HEK293 (cell line): ENCODE results near the gene HSD17B1.

Experiments
- GLI2 ChIP-seq: fragments of 450-650 bp; formaldehyde crosslinking; IDR thresholded peaks from 2 replicates; pipeline ENCODE4; 2017; ENCODE audit warnings: missing biosample characterization, missing genetic modification characterization, low read depth, borderline replicate concordance
- HOXC10 ChIP-seq: sonication (generic); formaldehyde crosslinking; IDR thresholded peaks from 2 replicates; pipeline ENCODE4 v1.8.1; 2023; ENCODE audit warnings: mild to moderate bottlenecking, missing genetic modification reagents
- KLF10 ChIP-seq: fragments of 450-650 bp; IDR thresholded peaks from 2 replicates; pipeline ENCODE4 v1.5.1; 2018; ENCODE audit warnings: missing biosample characterization, mild to moderate bottlenecking, missing genetic modification characterization
- KLF7 ChIP-seq: fragments of 450-650 bp; formaldehyde crosslinking; IDR thresholded peaks from 2 replicates; pipeline ENCODE4 v1.5.1; 2016; ENCODE audit warnings: missing biosample characterization, missing genetic modification characterization, borderline replicate concordance
- OSR2 ChIP-seq: fragments of 450-650 bp; formaldehyde crosslinking; IDR thresholded peaks from 2 replicates; pipeline ENCODE4 v1.5.1; 2016; ENCODE audit warnings: missing biosample characterization, missing genetic modification characterization
- OVOL3 ChIP-seq: fragments of 450-650 bp; formaldehyde crosslinking; IDR thresholded peaks from 2 replicates; pipeline ENCODE4 v1.5.1; 2016; ENCODE audit warnings: missing biosample characterization, missing genetic modification characterization
- ZBTB1 ChIP-seq: fragments of 450-650 bp; formaldehyde crosslinking; IDR thresholded peaks from 2 replicates; pipeline ENCODE4 v1.5.1; 2016; ENCODE audit warnings: missing biosample characterization, missing genetic modification characterization
- ZBTB10 ChIP-seq: fragments of 450-650 bp; formaldehyde crosslinking; IDR thresholded peaks from 2 replicates; pipeline ENCODE4 v1.5.1; 2016; ENCODE audit warnings: missing biosample characterization, missing genetic modification characterization
- ZBTB17 ChIP-seq: fragments of 450-650 bp; formaldehyde crosslinking; IDR thresholded peaks from 2 replicates; pipeline ENCODE4 v1.5.1; 2016; ENCODE audit warnings: missing biosample characterization, missing genetic modification characterization
- ZBTB6 ChIP-seq: fragments of 450-650 bp; formaldehyde crosslinking; IDR thresholded peaks from 2 replicates; pipeline ENCODE4 v1.5.1; 2017; ENCODE audit warnings: missing biosample characterization, missing genetic modification characterization
- ZNF132 ChIP-seq: fragments of 450-650 bp; formaldehyde crosslinking; IDR thresholded peaks from 2 replicates; pipeline ENCODE4 v1.5.1; 2017; ENCODE audit warnings: missing biosample characterization, missing genetic modification characterization, borderline replicate concordance
- ZNF140 ChIP-seq: fragments of 450-650 bp; formaldehyde crosslinking; IDR thresholded peaks from 2 replicates; pipeline ENCODE4 v1.5.1; 2016; ENCODE audit warnings: missing biosample characterization, missing genetic modification characterization
- ZNF148 ChIP-seq: fragments of 450-650 bp; formaldehyde crosslinking; IDR thresholded peaks from 2 replicates; pipeline ENCODE4 v1.5.0; 2017; ENCODE audit warnings: missing biosample characterization, missing genetic modification characterization, borderline replicate concordance
- ZNF23 ChIP-seq: fragments of 450-650 bp; formaldehyde crosslinking; IDR thresholded peaks from 2 replicates; pipeline ENCODE4 v1.5.1; 2016; ENCODE audit warnings: missing biosample characterization, missing genetic modification characterization, borderline replicate concordance
- ZNF354C ChIP-seq: fragments of 450-650 bp; formaldehyde crosslinking; IDR thresholded peaks from 2 replicates; pipeline ENCODE4 v1.5.1; 2016; ENCODE audit warnings: missing biosample characterization, missing genetic modification characterization, low read depth, borderline replicate concordance
- ZNF391 ChIP-seq: fragments of 450-650 bp; formaldehyde crosslinking; IDR thresholded peaks from 2 replicates; pipeline ENCODE4 v1.5.1; 2016; ENCODE audit warnings: low read depth, missing biosample characterization, missing genetic modification characterization, borderline replicate concordance
- ZNF426 ChIP-seq: fragments of 450-650 bp; formaldehyde crosslinking; IDR thresholded peaks from 2 replicates; pipeline ENCODE4 v1.5.1; 2017; ENCODE audit warnings: missing biosample characterization, missing genetic modification characterization, mild to moderate bottlenecking, inconsistent platforms, moderate library complexity
- ZNF571 ChIP-seq: fragments of 450-650 bp; formaldehyde crosslinking; IDR thresholded peaks from 2 replicates; pipeline ENCODE4 v1.5.0; 2017; ENCODE audit warnings: missing biosample characterization, missing genetic modification characterization
- ZNF580 ChIP-seq: fragments of 450-650 bp; formaldehyde crosslinking; IDR thresholded peaks from 2 replicates; pipeline ENCODE4 v1.5.1; 2016; ENCODE audit warnings: missing biosample characterization, missing genetic modification characterization
- ZNF600 ChIP-seq: fragments of 450-650 bp; formaldehyde crosslinking; IDR thresholded peaks from 2 replicates; pipeline ENCODE4 v1.5.1; 2016; ENCODE audit warnings: missing biosample characterization, missing genetic modification characterization
- ZNF645 ChIP-seq: fragments of 450-650 bp; formaldehyde crosslinking; IDR thresholded peaks from 2 replicates; pipeline ENCODE4; 2016; ENCODE audit warnings: missing biosample characterization, missing genetic modification characterization
- ZNF76 ChIP-seq: fragments of 450-650 bp; formaldehyde crosslinking; IDR thresholded peaks from 2 replicates; pipeline ENCODE4; 2016; ENCODE audit warnings: low read depth, missing biosample characterization, missing genetic modification characterization, borderline replicate concordance
- ZSCAN23 ChIP-seq: fragments of 450-650 bp; formaldehyde crosslinking; IDR thresholded peaks from 2 replicates; pipeline ENCODE4 v1.5.1; 2016; ENCODE audit warnings: missing biosample characterization, missing genetic modification characterization
- ZSCAN4 ChIP-seq: fragments of 450-650 bp; formaldehyde crosslinking; IDR thresholded peaks from 2 replicates; pipeline ENCODE4 v1.5.1; 2017; ENCODE audit warnings: missing biosample characterization, missing genetic modification characterization

The HSD17B1 gene

GRCh38 chr17:42577140-42577531, 24.4 kb downstream of the HSD17B1 start (continued):
- no peak for TF ChIP-seq ZNF148 (tag by site-specific recombination)
- no peak for TF ChIP-seq GLI2 (tag by site-specific recombination)
- no peak for TF ChIP-seq KLF10 (tag by site-specific recombination)
- TF ChIP-seq ZNF354C (tag by site-specific recombination) = no peak
- no peak for TF ChIP-seq ZNF140
- no peak for TF ChIP-seq ZNF426 (tag by site-specific recombination)
- no peak for TF ChIP-seq ZNF600 (tag by site-specific recombination)
- no peak for TF ChIP-seq ZNF391
- TF ChIP-seq ZNF580 = no peak
- TF ChIP-seq ZNF132 = no peak
- TF ChIP-seq ZNF23 = no peak
- TF ChIP-seq OVOL3 (tag by site-specific recombination) = no peak
- peak; percentile 85; the same call in 1 of the 2 replicates for TF ChIP-seq HOXC10 (CRISPR knock-in tag)
- TF ChIP-seq ZBTB10 (tag by site-specific recombination) = no peak
- TF ChIP-seq ZNF571 (tag by site-specific recombination) = no peak
- TF ChIP-seq ZBTB6 (tag by site-specific recombination) = peak; percentile 21; the same call in 1 of the 2 replicates
- TF ChIP-seq OSR2 (tag by site-specific recombination) = no peak
- no peak for TF ChIP-seq ZSCAN4 (tag by site-specific recombination)
- TF ChIP-seq KLF7 (tag by site-specific recombination) = no peak
- no peak for TF ChIP-seq ZNF645 (tag by site-specific recombination)
- no peak for TF ChIP-seq ZBTB1 (tag by site-specific recombination)
- peak; percentile 75 for TF ChIP-seq ZSCAN23 (tag by site-specific recombination)
- peak; percentile 43; the same call in 1 of the 2 replicates for TF ChIP-seq ZBTB17
- no peak for TF ChIP-seq ZNF76 (tag by site-specific recombination)
- TF ChIP-seq, all 188 proteins: peak for 12
